K562 (cell line): ENCODE data around the gene GLIPR2. TPM values are rescaled to one million over a fixed set of nuclear protein-coding genes. Genes with fewer than 3 reads are reported as not detected.
A peak's percentile ranks its signal among the peaks of the same experiment; 100 is the strongest.

Experiments used
- ATAC-seq: fragments of 200-7000 bp; cut with Tn5 transposase; 3 replicates; pipeline ENCODE4 v1.9.1; 2020; ENCODE audit warnings: moderate library complexity
- BruUV-seq: library from RNA; stranded (reverse); fragments of 400-500 nt; replicated peaks from 2 replicates; lab custom pipeline; 2021; lab: Mats Ljungman, UMichigan
- CTCF ChIA-PET: fragments of 300-600 bp; formaldehyde crosslinking; extraction: SDS; loops from one replicate; lab custom pipeline; 2021; ENCODE audit warnings: low intra/inter-chr PET ratio; lab: Yijun Ruan, JAX
- POLR2A ChIA-PET: fragments of 300-600, 350-650 bp; sonication (Branson Sonifier 250); formaldehyde crosslinking; extraction: SDS; loops from one replicate; lab custom pipeline; 2021; ENCODE audit warnings: antibody characterized with exemption, inconsistent platforms; lab: Yijun Ruan, JAX
- DNase-seq, 4 experiments: peaks; one replicate each; pipeline versions ENCODE4 v3.0.0 to v3.0.0-alpha.2; 2011 to 2018; ENCODE audit warnings: low spot score in 3 of 4, mixed read lengths in 3 of 4; ENCODE audit errors: extremely low read depth in 1 of 4
- FAIRE-seq: peaks from 2 replicates; lab custom pipeline; 2011; peaks lifted over from hg19 to GRCh38; lab: Jason Lieb, UNC
- H2AFZ ChIP-seq: 2 replicates; pipeline ENCODE4 v1.6.0; 2011; ENCODE audit warnings: low read depth, low read length, control low read depth, inconsistent platforms
- H3K27ac ChIP-seq: fragments of 200-600 bp; 3 replicates; pipeline ENCODE4 v1.8.0; 2011; ENCODE audit warnings: low read depth, mild to moderate bottlenecking, control low read depth, inconsistent platforms, low read length, moderate library complexity, mixed read lengths; ENCODE audit errors: extremely low read depth
- H3K27me3 ChIP-seq, 2 experiments: fragments of 300-600 bp in 1 of 2; 2 replicates in 1 of 2; 3 replicates in 1 of 2; pipeline versions ENCODE4 v1.6.0 to v1.8.0; 2011; ENCODE audit warnings: inconsistent platforms in 2 of 2, low read length in 2 of 2, mild to moderate bottlenecking in 1 of 2, mixed read lengths in 1 of 2, moderate library complexity in 1 of 2; ENCODE audit not compliant: control insufficient read depth in 2 of 2, insufficient read depth in 2 of 2
- H3K36me3 ChIP-seq: fragments of 300-600 bp; 3 replicates; pipeline ENCODE4 v1.8.0; 2011; ENCODE audit warnings: mild to moderate bottlenecking, low read length, inconsistent platforms; ENCODE audit not compliant: control insufficient read depth, insufficient read depth
- H3K4me1 ChIP-seq, 2 experiments: fragments of 200-600 bp in 1 of 2; replicated peaks in 1 of 2; 2 replicates in 1 of 2; 3 replicates in 1 of 2; pipeline versions ENCODE4 v1.5.1 to v1.8.0; 2011; ENCODE audit warnings: inconsistent platforms in 2 of 2, low read length in 2 of 2, mild to moderate bottlenecking in 1 of 2, mixed read lengths in 1 of 2, moderate library complexity in 1 of 2; ENCODE audit not compliant: control insufficient read depth in 2 of 2, insufficient read depth in 2 of 2
- H3K4me2 ChIP-seq: 2 replicates; pipeline ENCODE4 v1.6.1; 2011; ENCODE audit warnings: low read length, control low read depth, inconsistent platforms, mixed read lengths; ENCODE audit not compliant: insufficient read depth
- H3K4me3 ChIP-seq: fragments of 200-600 bp; sonication (generic), shearing (Covaris generic); 2 replicates; pipeline ENCODE4 v1.5.1; 2016; ENCODE audit warnings: control low read depth, inconsistent platforms
- H3K79me2 ChIP-seq: fragments of 200-600 bp; 3 replicates; pipeline ENCODE4 v1.8.0; 2011; ENCODE audit warnings: low read length, inconsistent platforms; ENCODE audit not compliant: control insufficient read depth, insufficient read depth
- H3K9ac ChIP-seq, 2 experiments: 2 replicates each; pipeline versions ENCODE4 v1.6.0 to v1.6.1; 2011; ENCODE audit warnings: low read depth in 2 of 2, low read length in 2 of 2, control low read depth in 1 of 2, inconsistent platforms in 1 of 2, mild to moderate bottlenecking in 1 of 2, mixed read lengths in 1 of 2; ENCODE audit not compliant: insufficient read depth in 1 of 2
- H3K9me1 ChIP-seq: one replicate; pipeline ENCODE4 v1.6.0; 2011; ENCODE audit warnings: inconsistent platforms, mild to moderate bottlenecking, low read length, moderate library complexity; ENCODE audit not compliant: control insufficient read depth, insufficient read depth
- H3K9me3 ChIP-seq: replicated peaks from 2 replicates; pipeline ENCODE4 v1.5.1; 2011; ENCODE audit warnings: low read depth, low read length, inconsistent platforms; ENCODE audit not compliant: control insufficient read depth, insufficient read depth
- H4K20me1 ChIP-seq: replicated peaks from 2 replicates; pipeline ENCODE4 v1.6.1; 2011; ENCODE audit warnings: low read length, inconsistent platforms, mixed read lengths; ENCODE audit not compliant: control insufficient read depth, insufficient read depth
- C11orf30 ChIP-seq: fragments of 450-650 bp; IDR thresholded peaks from 2 replicates; pipeline ENCODE4 v1.6.1; 2016; ENCODE audit warnings: low read depth, mild to moderate bottlenecking
- CCAR2 ChIP-seq: fragments of 200-400 bp; formaldehyde crosslinking; IDR thresholded peaks from 2 replicates; pipeline ENCODE4 v1.6.1; 2017; ENCODE audit warnings: mild to moderate bottlenecking, low read depth, low read length
- EHMT2 ChIP-seq: fragments of 450-650 bp; IDR thresholded peaks from 2 replicates; pipeline ENCODE4 v1.6.1; 2018; ENCODE audit warnings: antibody characterized with exemption
- EWSR1 ChIP-seq: fragments of 450-650 bp; IDR thresholded peaks from 2 replicates; pipeline ENCODE4 v1.6.1; 2018; ENCODE audit warnings: borderline replicate concordance, mild to moderate bottlenecking, low read depth, moderate library complexity; ENCODE audit not compliant: partially characterized antibody
- PRMT5 ChIP-seq: sonication (generic); formaldehyde crosslinking; IDR thresholded peaks from 2 replicates; pipeline ENCODE4 v1.5.0; 2020; ENCODE audit warnings: missing genetic modification reagents
- PTTG1 ChIP-seq: fragments of 450-650 bp; IDR thresholded peaks from 2 replicates; pipeline ENCODE4 v1.6.1; 2016; ENCODE audit warnings: low read depth, mild to moderate bottlenecking, missing genetic modification characterization, missing compliant biosample characterization
- RBM25 ChIP-seq: fragments of 200-400 bp; formaldehyde crosslinking; IDR thresholded peaks from 2 replicates; pipeline ENCODE4 v1.6.1; 2018; ENCODE audit warnings: low read length, low read depth, moderate library complexity; ENCODE audit not compliant: severe bottlenecking
- RFX5 ChIP-seq: IDR thresholded peaks from 2 replicates; pipeline ENCODE4 v1.6.1; 2011; ENCODE audit warnings: low read depth, mild to moderate bottlenecking, improper control_type of control experiment, low read length
- SRF ChIP-seq, 2 experiments: fragments of 250-450, 450-650 bp in 1 of 2; sonication (Bioruptor Pico) in 1 of 2; sonication (generic) in 1 of 2; formaldehyde crosslinking; IDR thresholded peaks; 2 replicates each; pipeline versions ENCODE4 v1.5.0 to v1.5.1; 2020 to 2022; ENCODE audit warnings: mild to moderate bottlenecking in 1 of 2, missing genetic modification reagents in 1 of 2
- TAL1 ChIP-seq: fragments of 450-650 bp; IDR thresholded peaks from 2 replicates; pipeline ENCODE4 v1.6.1; 2016; ENCODE audit warnings: mild to moderate bottlenecking
- WGBS: fragments of 100-300 bp; shearing (Covaris generic); methylation state at CpG from one replicate; pipeline ENCODE4 v1.1.6; 2016; ENCODE audit warnings: low coverage, mixed read lengths; ENCODE audit not compliant: insufficient coverage; ENCODE audit errors: missing lambda C conversion rate; 5-methylcytosine and 5-hydroxymethylcytosine counted together
- in situ Hi-C: fragments of 300-500 bp; cut with MboI; formaldehyde crosslinking; loops from 4 replicates; pipeline ENCODE4 v1.15.0; 2018; ENCODE audit warnings: inconsistent platforms, mixed read lengths
- intact Hi-C: fragments of 100-400 bp; cut with micrococcal nuclease; formaldehyde crosslinking; loops from 2 replicates; pipeline ENCODE4 v1.14.2; 2022
- polyA plus RNA-seq, 8 experiments: library from polyadenylated mRNA; depleted of rRNA in 4 of 8; stranded (reverse) in 5 of 8; unstranded in 3 of 8; fragments of >200 nt; fragmentation: Nextera tagmentation in 2 of 8; fragmentation: Illumina TruSeq in 1 of 8; extraction: Ambion mirVana in 2 of 8; extraction: Trizol in 1 of 8; gene quantifications; 2 replicates each; pipeline versions ENCODE4 v1.2.1 to v1.2.3, GENCODE V29; 2011 to 2014; ENCODE audit warnings: inconsistent platforms in 1 of 8, missing spikeins in 1 of 8
- total RNA-seq, 7 experiments: library from RNA; depleted of rRNA in 6 of 7; stranded (reverse); fragments of >200 nt in 6 of 7; fragmentation: Illumina TruSeq in 2 of 7; extraction: Trizol in 2 of 7; gene quantifications; 2 replicates each; pipeline versions ENCODE4 v1.2.1 to v1.2.3, GENCODE V29; 2011 to 2021; ENCODE audit warnings: low replicate concordance in 1 of 7
- TF ChIP-seq, protein P1 (sequence below): sonication (generic); formaldehyde crosslinking; IDR thresholded peaks from 2 replicates; pipeline ENCODE4 v1.8.0; 2022; ENCODE audit warnings: mild to moderate bottlenecking, missing genetic modification reagents
- TF ChIP-seq, protein P2 (sequence below), 2 experiments: fragments of 450-650 bp in 1 of 2; sonication (generic) in 1 of 2; formaldehyde crosslinking in 1 of 2; IDR thresholded peaks in 1 of 2; conservative IDR thresholded peaks in 1 of 2; 2 replicates each; pipeline versions ENCODE4 v1.6.1 to v1.8.1; 2016 to 2023; ENCODE audit warnings: mild to moderate bottlenecking in 2 of 2, moderate library complexity in 2 of 2, inconsistent platforms in 1 of 2, missing genetic modification reagents in 1 of 2
- TF ChIP-seq, protein P3 (sequence below): sonication (generic); formaldehyde crosslinking; IDR thresholded peaks from 2 replicates; pipeline ENCODE4 v1.8.1; 2022; ENCODE audit warnings: missing genetic modification reagents

Gene GLIPR2
- total and polyA plus RNA-seq, 9 of the 15 experiments (the other 6 are each of a cell fraction or from before 2014, with no cell fraction given): 1.4 to 8.8 (median 2.9) TPM

DNA sequence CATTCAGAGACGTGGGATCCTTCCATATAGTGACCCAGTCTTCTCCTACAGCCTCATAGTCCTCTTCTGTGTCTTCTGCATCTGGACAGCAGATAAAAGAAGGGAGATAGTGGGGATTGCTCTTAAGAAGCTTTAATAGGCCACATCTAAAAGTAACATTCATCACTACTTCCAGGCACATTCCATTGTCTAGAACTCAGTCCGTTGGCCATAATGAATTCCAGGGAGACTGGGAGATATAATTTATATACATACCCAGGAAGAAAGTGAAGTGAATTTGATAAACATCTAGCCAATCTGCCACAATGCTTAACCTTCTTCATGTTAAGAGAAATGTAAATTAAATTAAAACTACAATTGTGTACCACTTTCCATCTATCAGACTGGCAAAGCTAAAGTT is 22.5 kb upstream of the GLIPR2 start:
- FAIRE-seq (no peak), ATAC-seq (no peak)
- in situ Hi-C loops: no loop called here

DNA sequence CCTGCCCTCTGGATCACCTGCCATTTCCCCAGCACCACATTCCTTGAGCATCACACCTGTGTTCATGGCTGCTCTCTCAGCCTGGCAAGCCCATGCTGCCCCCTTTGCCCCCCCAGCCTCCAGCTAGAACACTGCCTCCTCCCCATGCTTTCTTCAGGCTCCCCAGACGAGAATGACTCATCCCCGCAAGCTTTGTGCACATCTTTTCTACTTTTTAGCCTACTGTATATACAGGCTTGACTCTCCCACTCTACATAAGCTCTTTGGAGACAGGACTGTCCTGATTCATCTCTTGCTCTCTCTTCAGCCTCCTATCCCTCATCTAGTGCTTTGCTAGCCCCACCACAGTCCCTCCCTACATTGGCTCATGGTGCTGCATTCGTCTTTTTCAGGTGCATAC is 19.9 kb upstream of the GLIPR2 start:
- Histone ChIP-seq H3K9me1 (no peaks in the 10 kb centered on the region), H3K4me3 (no peak overlapping the region), H2AFZ (no peak overlapping the region), H3K9ac (no peak overlapping the region), H3K9me3 (no peaks in the 10 kb centered on the region), H3K27ac (no peak overlapping the region), H3K4me1 (no peaks in the 10 kb centered on the region; a peak in 1 of 5 replicates), H3K4me2 (no peak overlapping the region), H3K36me3 (no peaks in the 10 kb centered on the region), H3K79me2 (no peaks in the 10 kb centered on the region), H4K20me1 (no peaks in the 10 kb centered on the region), H3K27me3 (peaks cover 0 to 3% of the 10 kb centered on the region in 2 experiments; a peak in 3 of 5 replicates)
- WGBS: 3% methylated on average over 3 of the region's 3 CpGs
- DNase-seq: no peak
- ATAC-seq: no peak; the same call in 2 of the 3 replicates
- in situ Hi-C loops (no loop called here), intact Hi-C loops (no loop called here)
- no TSS peak for BruUV-seq
- CTCF ChIA-PET: no interaction called here
- POLR2A ChIA-PET: interaction anchor here (0.5 kb wide), 1 partner anchor 12 kb away, joined by 3 read pairs; no protein-coding TSS in a partner anchor
- FAIRE-seq: no peak
- TF ChIP-seq, protein P1, sequence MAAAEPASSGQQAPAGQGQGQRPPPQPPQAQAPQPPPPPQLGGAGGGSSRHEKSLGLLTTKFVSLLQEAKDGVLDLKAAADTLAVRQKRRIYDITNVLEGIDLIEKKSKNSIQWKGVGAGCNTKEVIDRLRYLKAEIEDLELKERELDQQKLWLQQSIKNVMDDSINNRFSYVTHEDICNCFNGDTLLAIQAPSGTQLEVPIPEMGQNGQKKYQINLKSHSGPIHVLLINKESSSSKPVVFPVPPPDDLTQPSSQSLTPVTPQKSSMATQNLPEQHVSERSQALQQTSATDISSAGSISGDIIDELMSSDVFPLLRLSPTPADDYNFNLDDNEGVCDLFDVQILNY (CRISPR knock-in tag): no peak
- TF ChIP-seq EWSR1 (no peak), PTTG1 (tag) (no peak), RBM25 (no peak), TAL1 (no peak), EHMT2 (no peak), PRMT5 (no peak)
- TF ChIP-seq, protein P2, sequence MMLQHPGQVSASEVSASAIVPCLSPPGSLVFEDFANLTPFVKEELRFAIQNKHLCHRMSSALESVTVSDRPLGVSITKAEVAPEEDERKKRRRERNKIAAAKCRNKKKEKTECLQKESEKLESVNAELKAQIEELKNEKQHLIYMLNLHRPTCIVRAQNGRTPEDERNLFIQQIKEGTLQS (IDR thresholded peaks at IDR 0.05): peak; percentile 57
- TF ChIP-seq, protein P2 (CRISPR knock-in tag; conservative IDR thresholded peaks at IDR 0.05): no peak

More for the DNA sequence above, 22.5 kb upstream of the GLIPR2 start:
- no TSS peak for BruUV-seq
- TF ChIP-seq, protein P3, sequence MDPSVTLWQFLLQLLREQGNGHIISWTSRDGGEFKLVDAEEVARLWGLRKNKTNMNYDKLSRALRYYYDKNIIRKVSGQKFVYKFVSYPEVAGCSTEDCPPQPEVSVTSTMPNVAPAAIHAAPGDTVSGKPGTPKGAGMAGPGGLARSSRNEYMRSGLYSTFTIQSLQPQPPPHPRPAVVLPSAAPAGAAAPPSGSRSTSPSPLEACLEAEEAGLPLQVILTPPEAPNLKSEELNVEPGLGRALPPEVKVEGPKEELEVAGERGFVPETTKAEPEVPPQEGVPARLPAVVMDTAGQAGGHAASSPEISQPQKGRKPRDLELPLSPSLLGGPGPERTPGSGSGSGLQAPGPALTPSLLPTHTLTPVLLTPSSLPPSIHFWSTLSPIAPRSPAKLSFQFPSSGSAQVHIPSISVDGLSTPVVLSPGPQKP: no peak
- TF ChIP-seq RFX5: no peak
- no peak for TF ChIP-seq C11orf30
- TF ChIP-seq SRF (CRISPR knock-in tag; IDR thresholded peaks at IDR 0.05): no peak
- no peak for TF ChIP-seq CCAR2
- no peaks in the 10 kb centered on the region for H4K20me1 ChIP-seq
- intact Hi-C loops: no loop called here
- H3K27me3 ChIP-seq: peaks cover 7 to 10% of the 10 kb centered on the region in 2 experiments; a peak in 2 of 5 replicates
- H3K27ac ChIP-seq: no peak overlapping the region
- H3K9me3 ChIP-seq: no peaks in the 10 kb centered on the region
- H2AFZ ChIP-seq: no peak overlapping the region
- H3K36me3 ChIP-seq: no peaks in the 10 kb centered on the region
- no peak overlapping the region for H3K4me2 ChIP-seq
- no peak for DNase-seq
- CTCF ChIA-PET: no interaction called here
- 7% methylated on average over 2 of the region's 2 CpGs for WGBS
- H3K9ac ChIP-seq: no peak overlapping the region
- POLR2A ChIA-PET: interaction anchor here (0.6 kb wide), 1 partner anchor 631 kb away, joined by 4 read pairs; no protein-coding TSS in a partner anchor
- no peaks in the 10 kb centered on the region for H3K9me1 ChIP-seq
- H3K79me2 ChIP-seq: no peaks in the 10 kb centered on the region
- H3K4me1 ChIP-seq: no peaks in the 10 kb centered on the region; a peak in 1 of 5 replicates
- no peak overlapping the region for H3K4me3 ChIP-seq
